GM19193 (cell line): ENCODE data around the gene MYPOP.
A peak's percentile ranks its signal among the peaks of the same experiment; 100 is the strongest.

Experiments used
- POLR2A ChIP-seq: IDR thresholded peaks from 4 replicates; pipeline ENCODE4 v1.6.1; 2011; ENCODE audit not compliant: insufficient read depth, insufficient read length; ENCODE audit errors: extremely low read depth

Gene MYPOP

DNA sequence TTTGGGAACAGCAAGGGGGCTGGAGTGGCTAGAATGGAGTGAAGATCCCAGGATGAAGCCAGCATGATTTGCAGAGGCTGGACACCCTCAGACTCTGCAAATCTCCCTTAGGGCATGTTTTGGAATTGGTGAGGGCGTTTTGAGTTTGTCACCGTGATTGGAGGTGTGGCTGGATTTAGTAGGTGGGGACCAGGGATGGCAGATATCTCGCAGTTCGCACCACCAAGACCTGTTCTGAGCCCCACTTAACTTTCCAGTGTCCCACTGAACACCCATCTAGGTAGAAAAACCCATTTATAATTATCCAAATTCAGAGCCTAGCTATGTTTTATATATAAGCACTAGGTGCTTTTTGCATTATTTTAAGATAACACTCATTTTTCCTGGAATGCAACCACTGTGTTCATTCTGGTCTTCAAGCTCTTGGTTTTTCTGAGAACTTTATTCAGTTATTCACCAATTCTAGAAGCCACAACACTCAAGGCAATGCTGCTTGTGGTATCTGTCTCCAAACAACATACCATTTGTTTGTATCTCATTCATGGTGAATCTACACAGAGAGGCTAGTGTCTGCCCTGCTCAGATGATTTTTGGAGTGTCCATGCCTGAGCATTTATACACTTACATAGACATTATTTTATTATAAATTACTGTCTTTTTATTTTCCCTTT, 15.1 kb upstream of the MYPOP start:
- TF ChIP-seq POLR2A: no peak

DNA sequence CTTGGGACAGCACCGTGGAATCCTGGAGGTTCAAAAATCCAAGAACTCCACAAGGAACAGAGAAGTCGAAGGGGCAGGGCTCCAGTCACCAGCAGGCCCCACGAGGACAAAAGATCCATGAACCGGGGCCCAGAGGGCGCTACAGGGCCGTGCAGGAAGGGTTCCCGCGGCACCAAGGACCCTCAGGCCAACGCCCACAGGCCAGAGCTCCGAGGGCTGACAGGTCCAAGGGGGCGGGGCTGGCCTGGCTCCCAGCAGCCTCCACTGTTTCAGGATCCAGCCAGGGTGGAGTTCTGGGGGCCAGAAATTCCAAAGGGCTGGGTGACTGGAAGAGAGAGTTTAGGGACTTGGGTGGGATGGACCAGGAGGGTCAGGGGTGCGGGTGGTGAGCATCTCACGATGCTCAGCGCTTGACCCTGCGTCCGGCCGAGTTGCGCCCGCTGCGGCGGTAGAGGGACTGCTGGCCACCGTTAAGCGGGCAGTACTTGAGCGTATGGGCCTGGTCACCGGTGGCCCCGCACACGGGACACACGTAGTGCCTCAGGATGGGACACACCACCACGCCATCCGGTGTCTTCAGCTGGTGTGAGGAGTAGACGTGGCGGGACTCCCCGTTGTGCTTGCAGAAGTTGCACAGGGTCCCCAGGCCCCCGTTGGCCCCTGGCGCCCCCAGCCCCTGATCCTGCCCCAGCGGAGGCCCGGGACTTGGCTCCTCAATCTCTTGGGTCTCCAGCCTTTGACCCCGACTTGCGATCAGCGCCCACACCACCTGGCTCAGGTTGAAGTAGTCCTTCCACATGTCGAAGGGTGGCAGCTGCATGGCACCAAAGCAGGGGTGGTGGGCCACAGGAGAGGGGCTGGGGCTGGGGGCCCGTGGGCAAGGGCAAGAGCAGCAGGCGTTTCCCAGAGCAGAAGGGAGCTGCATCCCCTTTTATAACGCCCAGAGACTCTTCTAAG, 11.7 kb upstream of the MYPOP start, which contains the start of gene NANOS2:
Gene NANOS2, minus strand, starts transcription at position 905 of the 957 bp plus-strand sequence. Its CDS starts 85 bp downstream, at position 820.
- TF ChIP-seq POLR2A: no peak

DNA sequence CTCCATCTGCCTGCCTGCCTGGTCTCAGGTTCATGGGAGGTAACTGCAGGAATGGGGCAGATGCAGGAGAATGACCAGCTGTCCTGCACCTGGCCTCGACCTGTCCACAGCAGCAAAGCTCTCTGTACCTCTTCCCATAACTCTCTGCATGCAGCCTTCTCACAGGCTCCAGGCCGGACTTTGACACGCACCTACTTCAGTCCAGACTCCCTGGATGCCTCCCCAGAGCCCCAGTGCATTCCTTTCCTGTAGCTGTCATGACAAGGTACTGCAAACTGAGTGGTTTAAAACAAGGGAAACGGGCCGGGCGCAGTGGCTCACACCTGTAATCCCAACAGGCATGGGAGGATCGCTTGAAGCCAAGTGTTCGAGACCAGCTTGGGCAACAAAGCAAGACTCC, 8.9 kb upstream of the MYPOP start:
- no peak for TF ChIP-seq POLR2A

DNA sequence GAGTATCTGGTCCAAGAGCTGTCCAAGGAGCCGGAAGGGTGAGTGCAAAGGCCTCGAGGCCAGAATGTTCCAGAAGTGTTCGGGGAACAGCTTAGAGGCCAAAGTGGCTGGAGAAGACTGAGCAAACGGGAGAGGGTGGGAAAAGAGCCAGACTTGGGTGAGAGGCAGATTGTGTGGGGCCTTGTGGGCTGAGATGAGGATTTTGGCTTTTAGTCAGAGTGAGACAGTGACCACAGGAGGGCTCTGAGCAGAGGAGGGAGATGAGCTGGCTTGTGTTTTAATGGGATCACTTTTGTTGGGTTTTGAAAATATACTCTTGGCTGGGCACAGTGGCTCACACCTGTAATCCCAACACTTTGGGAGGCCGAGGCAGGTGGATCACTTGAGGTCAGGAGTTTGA, 6.5 kb upstream of the MYPOP start:
- no peak for TF ChIP-seq POLR2A

DNA sequence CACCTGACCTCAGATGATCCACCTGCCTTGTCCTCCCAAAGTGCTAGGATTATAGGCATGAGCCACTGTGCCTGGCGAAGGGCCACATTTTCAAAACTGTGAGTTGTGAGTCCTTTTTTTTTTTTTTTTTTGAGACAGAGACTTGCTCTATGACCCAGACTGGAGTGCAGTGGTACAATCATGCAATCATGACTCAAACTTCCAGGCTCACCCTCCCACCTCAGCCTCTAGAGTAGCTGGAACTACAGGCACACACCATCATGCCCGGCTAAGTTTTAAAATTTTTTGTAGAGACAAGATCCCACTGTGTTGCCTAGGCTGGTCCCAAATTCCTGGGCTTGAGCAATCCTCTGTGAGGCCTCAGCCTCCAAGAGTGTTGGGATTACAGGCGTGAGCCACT, 3.8 kb upstream of the MYPOP start:
- no peak for TF ChIP-seq POLR2A

DNA sequence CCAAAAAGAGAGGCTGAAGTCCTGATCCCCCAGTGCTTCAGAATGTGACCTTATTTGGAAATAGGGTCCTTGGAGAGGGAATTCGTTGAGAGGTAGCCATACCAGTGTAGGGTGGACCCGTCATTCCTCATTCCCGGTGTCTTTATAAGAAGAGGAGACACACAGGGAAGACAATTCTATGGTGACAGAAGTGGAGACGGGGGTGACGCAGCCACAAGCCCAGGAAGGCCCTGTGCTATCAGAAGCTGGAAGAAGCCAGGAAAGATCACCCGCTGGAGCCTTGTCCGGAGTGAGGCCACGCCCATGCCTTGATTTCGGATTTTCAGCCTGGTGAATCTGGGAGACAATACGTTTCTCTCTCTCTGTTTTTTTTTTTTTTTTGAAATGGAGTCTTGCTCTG, 2.6 kb upstream of the MYPOP start:
- no peak for TF ChIP-seq POLR2A

DNA sequence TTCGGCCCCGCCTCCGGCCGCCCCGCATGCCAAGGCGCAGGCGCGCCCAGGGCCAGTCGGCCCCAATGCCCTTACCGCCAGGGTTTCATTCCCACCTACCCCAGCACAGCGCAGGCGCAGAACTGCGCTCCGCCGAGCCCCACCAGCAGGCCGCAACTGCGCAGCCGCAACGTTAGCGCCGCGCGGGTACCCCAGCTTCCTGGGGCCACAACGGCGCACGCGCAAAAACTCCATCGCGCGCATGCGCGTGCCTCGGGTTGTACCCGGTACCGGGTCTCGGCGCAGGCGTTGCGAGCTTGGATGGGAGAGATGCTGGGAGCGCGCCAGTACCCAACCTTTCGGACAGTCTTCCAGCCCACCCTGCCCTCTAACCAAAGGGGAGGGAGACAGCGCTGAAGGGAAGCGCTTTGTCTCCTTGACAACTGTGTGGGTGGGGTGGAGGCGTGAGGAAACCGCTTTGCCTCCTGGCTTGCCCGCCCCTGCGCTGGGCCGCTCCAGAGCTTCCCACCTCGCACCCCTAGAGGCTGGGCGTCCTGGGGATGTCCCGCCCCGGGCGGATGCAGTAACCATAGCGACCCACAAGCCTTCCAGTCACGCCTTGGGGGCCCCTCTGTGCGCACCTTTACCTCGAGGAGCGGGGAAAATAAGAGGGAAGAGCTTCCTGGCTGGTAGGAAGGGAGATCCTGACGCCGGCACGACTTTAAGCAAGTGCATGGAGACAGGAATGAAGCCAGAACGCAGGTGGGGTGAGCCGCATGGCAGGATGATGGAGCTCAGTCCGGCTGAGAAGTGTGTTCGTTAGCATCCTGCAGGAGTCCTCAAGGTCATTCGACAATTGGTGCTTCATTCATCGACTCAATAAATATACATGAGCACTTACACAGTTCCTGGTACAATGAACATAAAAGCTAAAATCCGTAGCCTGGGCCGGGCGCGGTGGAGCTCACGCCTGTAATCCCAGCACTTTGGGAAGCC, 525 bp upstream of the MYPOP start:
- peak; percentile 88 for TF ChIP-seq POLR2A

DNA sequence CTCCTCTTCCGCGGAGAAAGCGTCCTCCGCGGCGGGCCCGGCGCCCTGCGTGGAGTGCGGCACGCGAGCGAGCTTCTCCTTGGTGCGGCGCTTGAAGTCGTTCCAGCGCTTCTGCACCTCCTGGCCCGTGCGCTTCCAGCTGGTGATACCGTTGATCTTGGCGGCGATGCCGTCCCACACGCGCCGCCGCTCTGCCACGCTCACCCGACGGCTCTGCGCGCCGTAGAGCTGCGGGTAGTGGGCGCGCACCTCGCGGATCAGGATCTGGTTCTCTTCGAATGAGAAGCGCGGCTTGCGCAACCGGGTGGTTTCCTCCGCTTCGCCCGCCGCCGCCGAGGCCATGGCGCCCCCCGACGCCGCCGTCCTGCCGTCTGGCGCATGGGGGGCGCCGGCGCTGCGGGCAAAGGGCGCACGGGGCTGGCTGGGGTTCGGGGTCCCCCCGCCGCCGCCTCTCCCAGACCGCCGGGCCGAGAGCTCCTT, 941 bp downstream of the MYPOP start:
- no peak for TF ChIP-seq POLR2A

DNA sequence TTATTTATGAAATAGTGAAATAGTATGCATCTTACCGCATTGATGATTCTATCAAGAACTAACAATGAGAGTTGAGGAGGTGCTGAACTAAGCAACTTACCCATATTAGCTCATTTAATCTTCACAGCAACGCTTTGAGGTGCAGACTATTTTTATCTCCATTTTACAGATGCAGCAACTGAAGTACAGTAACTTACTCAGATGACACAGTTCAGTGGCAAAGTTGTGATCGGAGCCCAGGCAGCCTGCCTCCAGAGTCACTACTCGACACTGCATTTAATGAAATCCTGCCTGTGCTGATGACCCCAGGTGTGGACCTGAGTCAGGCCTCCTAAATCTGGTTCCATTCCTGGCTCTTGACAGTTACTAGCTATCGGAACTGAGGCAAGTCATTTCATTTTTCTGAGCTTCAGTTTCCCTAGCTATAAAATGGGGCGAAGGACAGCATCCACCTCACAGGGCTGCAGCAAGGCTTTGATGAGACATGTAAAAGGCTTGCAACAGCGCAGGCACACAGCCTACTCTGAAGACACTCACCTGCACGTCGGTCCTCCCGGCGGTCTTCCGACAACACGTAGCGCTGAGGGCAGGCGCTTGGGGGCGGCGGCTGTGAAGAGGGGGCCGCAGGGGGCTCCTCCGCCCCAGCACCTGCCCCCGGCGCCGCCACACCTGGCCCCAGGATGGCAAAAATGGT, 1.5 kb downstream of the MYPOP start:
- TF ChIP-seq POLR2A: no peak

DNA sequence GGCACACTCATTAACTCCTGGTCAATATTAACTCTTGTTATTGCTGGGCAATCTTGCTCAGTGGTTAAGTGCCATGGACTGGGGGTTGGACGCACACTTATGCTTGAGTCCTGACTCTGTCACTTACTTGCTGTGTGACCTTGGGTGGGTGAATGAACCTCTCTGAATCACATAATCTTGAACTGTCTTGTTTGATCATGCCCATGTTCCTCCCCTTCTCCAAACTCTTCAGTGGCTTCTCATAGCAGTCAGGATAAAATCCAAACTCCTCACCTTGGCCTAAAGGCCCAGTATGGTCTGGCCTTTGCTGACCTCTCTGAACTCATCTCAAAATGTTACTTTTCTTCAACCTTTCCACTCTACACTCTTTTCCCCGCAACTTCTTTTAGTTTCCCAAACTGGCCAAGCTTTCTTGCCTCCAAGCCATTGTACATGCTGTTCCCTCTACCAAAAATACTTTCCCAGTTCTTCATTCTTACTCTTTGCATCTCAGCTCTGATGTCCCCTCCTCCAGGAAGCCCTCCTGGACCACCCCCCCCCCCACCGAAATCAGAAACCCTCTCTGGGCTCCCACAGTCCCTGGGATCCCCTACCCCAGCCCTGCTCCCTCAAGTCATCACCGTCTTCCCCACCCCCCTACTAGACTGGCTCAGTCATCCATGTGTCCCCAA, 2.4 kb downstream of the MYPOP start:
- no peak for TF ChIP-seq POLR2A

DNA sequence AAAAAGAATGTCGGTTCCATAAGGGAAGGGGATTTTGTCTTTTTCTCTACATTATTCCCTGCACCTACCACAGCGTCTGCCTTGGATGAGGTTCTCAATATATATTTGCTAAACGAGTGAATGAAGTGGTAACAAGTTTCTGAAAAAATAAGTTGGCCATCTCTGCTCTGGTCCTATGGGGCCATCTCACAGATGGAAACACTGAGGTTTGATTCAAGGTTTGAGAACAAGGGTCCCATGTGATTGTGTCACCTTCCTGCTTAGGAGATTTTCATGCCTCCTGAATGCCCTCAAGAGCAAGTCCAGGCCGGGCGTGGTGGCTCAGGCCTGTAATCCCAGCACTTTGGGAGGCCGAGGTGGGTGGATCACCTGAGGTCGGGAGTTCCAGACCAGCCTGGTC, 3.2 kb downstream of the MYPOP start:
- TF ChIP-seq POLR2A: no peak

DNA sequence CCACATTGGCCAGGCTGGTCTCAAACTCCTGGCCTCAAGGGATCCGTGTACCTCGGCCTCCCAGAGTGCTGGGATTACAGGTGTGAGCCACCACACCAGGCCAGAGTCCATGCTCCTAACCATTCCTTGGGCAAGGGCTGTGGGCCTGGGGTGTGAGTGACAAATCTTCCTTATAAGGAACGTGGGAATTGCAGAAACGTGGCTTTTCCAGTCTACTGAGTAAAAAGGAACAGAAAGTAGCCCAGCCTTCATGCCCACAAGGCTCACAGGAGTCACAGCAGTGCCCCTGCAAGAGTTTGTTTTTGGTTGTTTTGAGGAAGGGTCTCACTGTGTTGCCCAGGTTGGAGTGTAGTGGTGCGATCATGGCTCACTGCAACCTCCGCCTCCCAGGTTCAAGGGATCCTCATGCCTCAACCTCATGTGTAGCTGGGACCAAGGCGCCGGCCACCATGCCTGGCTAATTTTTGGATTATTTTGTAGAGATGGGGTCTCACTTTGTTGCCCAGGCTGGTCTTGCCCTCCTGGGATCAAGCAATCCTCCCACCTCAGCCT, 5.1 kb downstream of the MYPOP start:
- TF ChIP-seq POLR2A: no peak

DNA sequence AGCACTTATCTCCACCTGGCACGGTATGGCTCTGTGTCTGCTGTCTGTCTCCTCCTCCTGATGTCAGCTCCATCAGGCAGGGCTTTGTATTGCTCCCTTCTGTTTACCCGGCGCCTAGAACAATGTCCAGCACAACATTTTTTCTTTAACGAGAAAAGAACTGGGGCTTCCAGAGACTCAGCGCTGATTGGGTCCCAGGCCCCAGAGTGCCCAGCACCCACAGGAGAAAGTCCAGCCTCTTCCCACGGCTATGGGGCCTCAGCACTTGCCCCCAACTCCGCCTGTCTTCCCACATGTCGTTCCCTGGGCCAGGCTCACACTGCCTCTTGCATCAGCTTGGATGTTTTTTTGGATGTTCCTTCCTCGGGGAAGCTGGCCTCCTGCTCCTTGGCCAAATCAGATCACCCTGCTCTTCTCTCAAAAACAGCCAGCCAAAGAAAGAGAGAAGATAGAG, 6.9 kb downstream of the MYPOP start:
- TF ChIP-seq POLR2A: no peak
